Glomerular endothelial cell (primary cell): ENCODE measurements around the gene PDE8A. TPM values are rescaled to one million over a fixed set of nuclear protein-coding genes. Genes with fewer than 3 reads are reported as not detected.
"Not testable (repeated sequence)": the region's sequence is repeated elsewhere in the genome, so short reads cannot be mapped to it uniquely, and the experiment has no call there.

Experiments
- DNase-seq: peaks from one replicate; pipeline ENCODE4 v3.0.0-alpha.2; 2011; ENCODE audit warnings: low read depth, low spot score; ENCODE audit errors: extremely low read depth
- total RNA-seq: library from RNA; depleted of rRNA; stranded (reverse); fragments of >200 nt; gene quantifications from 2 replicates; pipeline ENCODE4 v1.2.3, GENCODE V29; 2015

PDE8A gene
- total RNA-seq, 1 donor from 2014 or later, result 38.5 TPM

- no peak for DNase-seq
These were observed 175.7 kb downstream of the PDE8A start for GRCh38 chr15:85157344-85157743.

- DNase-seq, result no peak
These were observed 180.6 kb downstream of the PDE8A start for GRCh38 chr15:85162237-85162636.

DNA sequence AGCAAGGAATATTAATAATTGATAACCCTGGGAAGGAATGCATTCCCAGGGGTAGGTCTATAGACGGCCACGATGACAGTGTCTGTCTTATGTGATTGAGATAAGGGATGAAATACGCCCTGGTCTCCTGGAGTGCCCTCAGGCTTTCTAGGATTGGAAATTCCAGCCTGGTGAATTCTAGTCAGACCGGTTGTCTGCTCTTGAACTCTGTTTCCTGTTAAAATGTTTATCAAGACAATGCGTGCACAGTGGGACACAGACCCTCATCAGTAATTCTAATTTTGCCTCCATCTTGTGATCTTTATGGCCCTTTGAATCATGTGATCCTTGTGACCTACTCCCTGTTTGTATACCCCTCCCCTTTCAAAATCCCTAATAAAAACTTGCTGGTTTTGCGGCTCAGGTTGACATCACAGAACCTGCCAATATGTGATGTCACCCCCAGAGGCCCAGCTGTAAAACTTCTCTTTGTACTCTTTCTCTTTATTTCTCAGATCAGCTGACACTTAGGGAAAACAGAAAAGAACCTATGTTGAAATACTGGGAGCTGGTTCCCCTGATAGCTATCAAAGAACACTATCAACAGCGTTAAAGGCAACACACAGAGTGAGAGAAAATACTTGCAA lies 183.3 kb downstream of the PDE8A start:
- no peak for DNase-seq

DNA sequence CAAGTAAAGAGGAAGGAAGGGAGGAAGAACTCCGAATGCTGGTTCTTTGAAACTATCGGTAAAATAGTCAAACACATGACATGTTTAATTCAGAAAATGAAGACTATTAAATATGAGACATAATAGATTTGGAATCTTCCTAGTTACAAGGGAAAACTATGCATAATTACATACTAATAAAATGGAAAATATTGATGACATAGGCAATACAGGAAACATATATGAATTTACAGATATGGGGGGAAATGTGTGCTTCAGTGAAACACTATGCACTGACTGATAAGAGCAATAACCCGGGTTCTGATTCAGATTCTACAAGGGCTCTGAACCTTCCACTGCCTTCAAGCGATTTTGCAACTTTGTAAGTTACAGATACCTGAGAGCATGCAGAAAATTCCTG lies 185.9 kb downstream of the PDE8A start:
- DNase-seq, result no peak

GRCh38 chr15:85168642-85169173 lies 187.1 kb downstream of the PDE8A start:
- no peak for DNase-seq

- no peak for DNase-seq
These were observed 190.1 kb downstream of the PDE8A start for GRCh38 chr15:85171736-85172135.

GRCh38 chr15:85172846-85173490 lies 191.3 kb downstream of the PDE8A start:
- DNase-seq, result no peak

DNA sequence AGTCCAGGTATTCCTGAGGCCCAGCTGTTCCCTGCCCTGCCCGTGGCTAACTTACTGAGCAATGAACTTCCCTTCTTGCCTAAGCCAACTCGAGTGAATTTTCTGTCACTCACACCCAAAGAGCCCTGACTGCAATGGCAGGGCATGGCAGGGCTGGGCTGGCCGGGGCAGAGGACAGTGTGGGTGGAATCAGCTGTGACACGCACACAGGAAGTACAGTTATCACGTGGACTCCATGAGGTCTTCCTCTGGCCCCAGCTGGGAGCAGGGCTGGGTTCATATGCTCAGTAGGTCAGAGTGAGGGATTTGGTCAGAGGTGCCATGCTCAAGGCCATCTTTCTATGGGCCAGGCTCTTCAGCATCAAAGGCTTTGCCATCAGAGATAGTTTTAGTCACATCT lies 192.0 kb downstream of the PDE8A start:
- DNase-seq, result not testable (repeated sequence)

DNA sequence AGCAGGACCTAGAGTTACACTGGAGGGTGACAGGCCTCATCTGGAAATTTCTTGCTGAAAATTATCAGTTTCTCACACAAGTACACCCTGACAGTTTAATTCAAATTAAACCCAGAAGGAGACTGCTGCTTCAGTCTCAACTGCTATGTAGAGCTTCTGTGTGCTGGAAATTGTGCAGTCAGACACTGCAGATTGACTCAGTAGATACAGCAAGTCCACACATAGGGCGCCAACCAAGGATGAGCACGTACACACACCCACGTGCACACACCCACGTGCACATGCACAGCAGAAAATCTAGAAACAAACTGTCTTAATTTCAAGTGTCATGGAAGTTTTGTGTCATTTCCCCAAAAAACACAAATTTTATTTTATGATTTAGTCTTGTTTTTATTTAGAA lies 192.9 kb downstream of the PDE8A start:
- DNase-seq, result no peak

DNA sequence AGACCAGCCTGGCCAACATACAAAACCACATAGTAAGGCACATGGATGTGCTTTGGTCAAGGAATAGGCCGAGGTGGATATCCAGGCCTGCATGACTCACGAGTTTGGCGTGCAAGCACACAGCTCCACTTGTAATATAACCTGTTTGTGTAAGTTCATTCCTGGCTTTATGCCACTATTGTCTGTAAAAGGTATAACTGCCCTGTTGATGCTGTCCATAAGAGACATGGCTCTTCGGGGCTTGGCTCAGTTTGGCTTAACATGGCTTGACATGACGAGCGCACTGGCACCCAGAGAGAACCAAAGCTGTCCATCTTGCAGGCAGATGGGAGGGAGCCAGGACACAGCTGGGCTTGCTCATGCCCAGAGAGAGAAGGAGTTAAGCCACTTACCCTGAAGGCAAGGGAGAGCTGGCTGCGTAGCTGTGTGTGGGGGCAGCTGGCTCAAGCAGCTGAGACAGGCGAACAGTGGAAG lies 195.4 kb downstream of the PDE8A start:
- DNase-seq, result not testable (repeated sequence)

- no peak for DNase-seq
These were observed 196.7 kb downstream of the PDE8A start for GRCh38 chr15:85178308-85178707.

DNA sequence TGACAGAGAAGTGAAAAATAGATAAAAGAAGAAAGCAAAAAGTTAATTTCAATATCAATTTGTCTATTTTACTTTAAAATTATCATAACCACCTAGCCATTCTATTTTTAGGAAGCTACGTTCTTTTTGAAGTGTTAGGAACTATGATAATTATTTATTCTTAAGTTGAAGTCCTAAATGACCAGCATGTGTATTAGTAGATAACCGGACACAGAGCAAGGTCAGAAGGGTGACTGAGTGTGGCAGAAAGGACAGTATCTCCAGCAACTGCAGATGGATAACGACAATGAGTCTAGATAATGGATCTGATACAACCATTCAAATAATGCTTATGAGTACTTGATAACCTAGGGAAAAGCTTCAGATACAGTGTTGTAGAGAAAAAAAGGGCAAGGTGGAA lies 198.0 kb downstream of the PDE8A start:
- DNase-seq, result no peak

DNA sequence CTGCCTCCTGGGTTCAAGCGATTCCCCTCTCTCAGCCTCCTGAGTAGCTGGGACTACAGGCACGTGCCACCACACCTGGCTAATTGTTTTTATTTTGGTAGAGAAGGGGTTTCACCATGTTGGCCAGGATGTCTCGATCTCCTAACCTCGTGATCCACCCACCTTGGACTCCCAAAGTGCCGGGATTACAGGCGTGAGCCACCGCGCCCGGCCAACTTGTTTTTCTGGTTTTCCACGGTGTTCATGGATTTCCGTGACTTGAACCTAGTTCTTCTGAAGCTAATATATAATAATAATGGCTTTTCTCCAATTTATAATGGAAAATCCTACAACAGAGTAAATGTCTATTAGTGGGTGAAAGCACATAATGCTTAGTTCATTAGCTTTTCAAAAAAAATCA lies 203.7 kb downstream of the PDE8A start:
- not testable (repeated sequence) for DNase-seq

- DNase-seq, result not testable (repeated sequence)
These were observed 206.5 kb downstream of the PDE8A start for GRCh38 chr15:85188171-85188577.

Other genes starting within 250 kb of the PDE8A start
- gene ZNF592, start 233.3 kb upstream of the PDE8A start, total RNA-seq, result 11.5 and 16.7 TPM in 2 replicates
- gene ALPK3, start 164.5 kb upstream of the PDE8A start, total RNA-seq, result 68.4 and 91.5 TPM in 2 replicates
- gene SLC28A1, start 97.2 kb upstream of the PDE8A start, total RNA-seq, result not detected in 2 replicates